GM20431 (cell line): ENCODE measurements around the gene SEC14L2.

ENCODE experiments used
- in situ Hi-C: fragments of 300-500 bp; cut with MseI, MboI; formaldehyde crosslinking; loops from one replicate; pipeline ENCODE4 v1.15.0; 2020; ENCODE audit warnings: low sequenced_read_pairs; ENCODE audit not compliant: unreplicated experiment

Gene SEC14L2

DNA sequence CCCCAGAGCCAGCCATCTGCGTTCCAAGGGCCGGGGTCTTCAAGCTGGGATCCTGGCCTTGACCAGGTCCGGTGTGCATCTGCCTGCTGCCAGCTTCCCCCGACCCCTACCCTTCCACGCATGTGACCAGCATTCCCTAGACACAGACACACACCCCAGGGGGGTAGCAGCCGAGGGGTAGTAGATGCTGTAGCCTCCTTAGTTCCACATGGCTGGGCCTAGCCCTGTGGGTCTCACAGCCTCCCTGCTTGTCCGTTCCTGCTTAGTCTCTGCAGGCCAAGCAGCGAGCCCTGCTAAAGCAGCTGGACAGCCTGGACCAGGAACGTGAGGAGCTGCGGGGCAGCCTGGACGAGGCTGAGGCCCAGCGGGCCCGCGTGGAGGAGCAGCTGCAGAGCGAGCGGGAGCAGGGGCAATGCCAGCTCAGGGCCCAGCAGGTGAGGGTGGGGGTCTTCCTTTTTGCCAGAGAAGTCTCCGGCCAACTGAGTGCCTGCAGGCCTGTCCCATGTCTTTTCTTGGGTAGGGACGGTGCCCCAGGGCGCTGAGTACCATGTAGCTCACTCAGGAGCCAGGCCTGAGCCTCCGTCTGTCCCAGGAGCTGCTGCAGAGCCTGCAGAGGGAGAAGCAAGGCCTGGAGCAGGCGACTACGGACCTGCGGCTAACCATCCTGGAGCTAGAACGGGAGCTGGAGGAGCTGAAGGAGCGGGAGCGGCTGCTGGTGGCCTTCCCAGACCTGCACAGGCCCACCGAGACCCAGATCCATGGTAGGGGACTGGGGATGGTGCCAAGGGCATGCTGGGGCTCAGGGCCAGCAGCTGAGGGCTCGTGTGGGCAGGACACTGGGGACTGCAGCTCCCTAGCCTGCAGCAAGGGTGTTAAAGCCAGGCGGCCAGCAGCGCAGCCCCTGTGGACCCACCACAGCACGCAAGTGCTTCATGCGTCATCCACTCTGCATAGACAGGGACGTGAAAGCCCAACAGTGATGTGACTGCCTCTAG lies 23.2 kb upstream of the SEC14L2 start:
- in situ Hi-C loops = no loop called here

DNA sequence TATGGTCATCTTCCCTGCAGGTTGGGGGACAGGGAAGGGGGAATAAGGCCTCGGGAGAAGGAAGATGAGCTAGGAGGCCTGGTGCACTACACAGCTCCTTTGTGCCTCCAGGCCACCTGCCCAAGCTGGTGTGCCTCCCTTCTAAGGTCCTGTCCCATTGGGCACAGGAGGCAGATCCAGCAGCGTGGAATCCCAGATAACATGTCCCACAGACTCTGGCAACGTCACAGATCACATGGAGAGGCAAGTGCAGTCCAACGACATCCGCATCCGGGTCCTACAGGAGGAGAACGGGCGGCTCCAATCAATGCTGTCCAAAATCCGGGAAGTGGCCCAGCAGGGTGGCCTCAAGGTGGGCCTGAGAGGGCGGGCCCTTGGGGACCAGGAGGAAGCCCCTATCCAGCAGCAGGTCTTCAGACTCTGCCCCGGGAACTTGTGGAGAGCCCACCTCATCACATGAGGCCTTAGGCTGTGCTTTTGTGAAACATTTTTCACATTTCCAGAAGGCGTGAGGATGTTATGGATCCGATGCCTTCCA lies 21.4 kb upstream of the SEC14L2 start:
- in situ Hi-C loops = no loop called here

DNA sequence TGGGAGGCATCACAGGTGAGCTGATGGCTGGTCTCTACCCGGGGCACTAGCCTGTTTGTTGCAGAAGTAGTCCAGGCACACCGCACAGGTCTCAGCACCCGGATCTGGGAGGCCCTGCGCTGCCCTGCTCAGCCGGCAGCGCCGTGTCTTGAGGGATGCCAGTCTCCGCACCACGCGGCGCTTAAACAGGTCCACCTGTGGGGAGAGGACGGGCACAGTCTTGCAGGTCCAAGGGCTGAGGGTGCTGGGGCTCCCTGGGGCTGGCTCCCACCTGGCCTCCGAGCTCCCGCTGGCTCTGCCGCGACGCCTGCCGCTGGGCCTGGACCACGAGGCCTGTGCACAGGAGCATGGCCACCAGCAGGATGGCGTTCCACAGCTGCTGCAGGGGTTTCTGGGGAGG lies 16.8 kb upstream of the SEC14L2 start:
- in situ Hi-C loops = loop anchor here (10.0 kb wide), 2 partner anchors 95 to 275 kb away; partner anchors contain the start of gene CASTOR1

DNA sequence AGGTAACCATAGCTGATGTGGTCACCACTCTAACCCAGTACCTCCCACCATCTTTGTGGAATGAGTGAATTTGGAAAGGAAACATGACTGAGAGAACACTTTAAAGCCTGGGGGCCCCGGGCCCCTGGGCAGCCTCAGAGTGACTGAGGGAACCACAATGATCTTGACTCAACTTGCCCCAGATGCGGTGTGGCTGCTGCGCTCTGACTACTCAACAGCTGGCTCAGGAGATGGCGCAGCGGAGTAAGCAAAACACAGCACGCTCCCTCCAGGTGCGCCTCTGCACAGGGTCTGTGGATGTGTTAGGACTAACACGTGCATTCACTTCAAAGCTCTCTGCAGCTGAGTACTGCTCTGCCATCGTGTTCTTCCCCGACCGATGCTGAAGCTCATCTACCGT lies 15.6 kb upstream of the SEC14L2 start:
- in situ Hi-C loops = loop anchor here (10.0 kb wide), 2 partner anchors 96 to 276 kb away; partner anchors contain the start of gene CASTOR1

DNA sequence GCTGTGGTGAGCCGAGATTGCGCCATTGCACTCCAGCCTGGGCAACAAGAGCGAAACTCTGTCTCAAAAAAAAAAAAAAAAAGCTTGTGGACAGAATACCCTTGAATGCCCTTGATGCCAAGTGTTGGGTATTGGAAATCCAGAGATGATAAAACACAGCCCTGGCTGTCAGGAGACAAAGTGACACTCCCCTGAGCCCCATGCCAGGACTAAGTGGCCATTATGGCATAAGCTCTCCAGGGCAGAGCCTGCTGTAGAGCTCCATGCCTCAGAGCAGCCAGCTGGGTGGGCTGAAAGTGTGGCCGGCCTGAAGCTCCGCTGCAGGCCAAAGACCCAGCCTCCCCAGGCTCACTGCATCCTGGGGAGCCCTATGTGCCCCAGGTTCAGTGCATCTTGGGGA lies 14.5 kb upstream of the SEC14L2 start:
- in situ Hi-C loops = loop anchor here (10.0 kb wide), 2 partner anchors 98 to 278 kb away; partner anchors contain the start of gene CASTOR1

DNA sequence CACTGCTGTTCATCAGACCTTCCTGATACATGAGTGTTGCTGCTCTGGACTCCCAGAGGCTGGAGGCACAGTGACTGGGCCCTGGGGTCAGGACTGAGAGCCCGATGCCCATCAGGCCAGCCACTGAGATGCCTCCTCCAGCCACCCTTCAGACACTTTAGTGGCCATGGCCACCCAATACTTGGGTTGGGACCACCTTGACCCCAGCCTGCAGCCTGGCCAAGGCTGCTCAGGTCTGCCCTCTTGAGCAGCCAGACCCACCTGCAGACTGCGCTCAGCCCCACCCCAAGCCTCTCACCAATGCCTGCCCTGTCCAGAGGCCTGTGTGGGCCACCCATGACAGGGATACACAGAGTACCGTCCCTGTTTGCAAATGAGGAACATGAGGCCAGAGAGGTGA lies 13.8 kb upstream of the SEC14L2 start:
- in situ Hi-C loops = loop anchor here (10.0 kb wide), 2 partner anchors 98 to 278 kb away; partner anchors contain the start of gene CASTOR1

DNA sequence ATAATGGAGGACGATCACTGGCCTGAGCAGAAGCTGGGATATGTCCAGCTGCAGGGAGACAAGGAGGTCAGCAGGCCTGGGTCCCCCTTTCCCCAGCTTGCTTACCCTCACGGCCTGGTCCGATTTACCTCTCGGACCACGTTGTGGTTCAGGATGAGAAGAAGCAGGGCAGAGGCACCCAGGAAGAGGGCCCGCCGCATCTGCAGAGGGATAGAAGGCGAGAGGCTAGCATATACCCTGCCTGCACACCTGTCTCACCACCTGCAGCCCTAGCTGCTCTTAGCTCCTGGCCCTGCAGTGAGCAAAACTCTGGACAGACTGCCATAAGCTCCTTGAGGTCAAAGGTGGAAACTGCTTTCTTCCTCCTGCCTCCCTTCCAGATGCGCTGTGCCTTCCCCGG lies 10.9 kb upstream of the SEC14L2 start:
- in situ Hi-C loops = loop anchor here (10.0 kb wide), 2 partner anchors 101 to 281 kb away; partner anchors contain the start of gene CASTOR1

DNA sequence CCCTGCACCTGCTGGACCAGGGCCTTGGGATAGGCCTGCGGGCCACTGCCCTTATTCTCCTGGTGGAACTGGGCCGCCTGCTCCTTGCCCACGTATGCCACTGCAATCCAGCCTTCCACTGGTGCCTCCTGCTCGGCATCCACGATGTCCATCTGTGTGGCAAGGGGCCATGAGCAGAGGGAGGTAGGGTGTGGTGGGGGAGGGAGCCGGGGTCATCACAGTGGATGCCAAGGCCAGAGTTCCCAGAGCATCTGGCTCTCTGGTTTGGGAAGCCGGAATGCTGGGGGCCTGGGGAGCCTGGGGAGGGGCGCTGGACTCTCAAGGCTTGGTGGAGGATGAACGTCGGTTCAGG lies 10.2 kb upstream of the SEC14L2 start:
- in situ Hi-C loops = loop anchor here (10.0 kb wide), 2 partner anchors 102 to 282 kb away; partner anchors contain the start of gene CASTOR1

DNA sequence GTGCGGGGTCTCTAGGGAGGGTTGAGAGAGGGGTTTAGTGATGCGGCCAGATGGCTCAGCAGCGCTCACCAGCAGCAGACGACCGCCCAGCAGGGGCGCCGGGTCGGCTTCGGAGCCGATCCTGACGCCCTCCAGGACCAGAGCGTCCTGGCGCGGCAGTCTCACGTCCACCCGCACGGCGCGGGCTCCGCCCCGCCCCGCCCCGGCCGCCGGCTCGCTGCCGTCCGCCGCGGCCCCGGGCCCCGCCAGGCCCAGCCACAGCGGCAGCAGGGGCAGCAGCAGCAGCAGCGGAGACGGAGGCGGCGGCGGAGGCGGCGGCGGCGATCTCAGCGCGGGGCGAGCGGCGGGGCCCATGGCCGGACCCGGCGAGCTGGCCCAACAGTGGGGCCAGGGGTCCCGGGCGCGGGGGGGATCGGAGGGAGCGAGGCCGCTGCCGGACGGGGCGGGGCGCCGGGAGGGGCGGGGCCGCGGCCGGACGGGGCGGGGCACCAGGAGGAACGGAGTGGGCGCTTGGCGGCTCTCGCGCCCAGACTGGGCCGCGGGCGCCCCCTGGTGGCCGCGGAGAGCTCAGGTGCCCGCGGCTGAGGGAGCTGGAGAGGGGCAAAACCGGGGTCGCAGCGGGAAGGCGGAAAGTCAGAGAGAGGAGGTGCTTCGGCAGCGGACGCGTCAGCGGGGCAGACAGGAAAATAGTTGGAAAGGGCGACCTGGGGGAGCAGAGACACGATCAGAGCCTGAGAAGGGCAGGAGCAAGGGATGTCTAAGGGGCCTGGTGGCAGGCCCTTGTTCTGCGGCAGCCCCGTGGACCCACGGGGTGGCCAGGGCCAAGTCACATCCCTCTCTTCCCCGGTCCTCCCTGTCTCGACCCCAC lies 9.6 kb upstream of the SEC14L2 start, which contains the start of gene RNF215:
RNF215 (minus strand) TSS at position 452 of the 868 bp plus-strand sequence; CDS start at position 354, 98 bp downstream.
- in situ Hi-C loops = loop anchor here (10.0 kb wide), 2 partner anchors 102 to 282 kb away; partner anchors contain the start of gene CASTOR1

DNA sequence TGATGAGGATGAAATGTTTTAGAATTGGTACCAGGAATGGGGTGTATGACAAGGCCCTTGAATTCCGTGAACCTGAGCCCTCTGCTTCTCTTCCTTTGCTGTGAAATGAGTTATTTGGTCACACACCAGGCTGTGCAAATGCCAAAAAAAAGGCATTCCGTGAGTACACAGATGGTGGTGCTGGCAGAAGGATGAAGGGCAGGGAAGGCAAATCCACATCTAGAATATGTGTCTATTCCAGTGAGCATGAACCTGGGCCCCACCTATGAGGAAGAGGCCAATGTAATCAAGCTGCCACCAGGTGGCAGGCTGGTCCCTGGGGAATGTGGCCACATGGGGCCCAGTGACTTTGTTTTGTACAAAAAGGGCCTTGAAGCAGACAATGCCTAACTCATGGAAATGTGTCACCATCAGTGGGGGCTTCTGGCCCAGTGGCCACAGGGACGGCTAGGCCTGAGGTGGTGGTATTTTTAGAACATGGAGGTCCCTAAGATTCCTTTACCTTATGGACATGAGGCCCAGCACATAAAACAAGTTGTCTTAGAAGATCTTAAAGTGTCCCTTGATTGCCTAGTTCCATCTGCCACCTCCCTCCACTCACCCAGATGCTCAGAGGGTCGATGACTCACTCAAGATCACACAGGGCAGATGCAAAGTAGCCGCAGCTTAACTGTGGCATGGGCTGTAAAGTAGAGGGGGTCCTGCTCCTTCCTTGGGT lies 5.7 kb upstream of the SEC14L2 start:
- in situ Hi-C loops = no loop called here

DNA sequence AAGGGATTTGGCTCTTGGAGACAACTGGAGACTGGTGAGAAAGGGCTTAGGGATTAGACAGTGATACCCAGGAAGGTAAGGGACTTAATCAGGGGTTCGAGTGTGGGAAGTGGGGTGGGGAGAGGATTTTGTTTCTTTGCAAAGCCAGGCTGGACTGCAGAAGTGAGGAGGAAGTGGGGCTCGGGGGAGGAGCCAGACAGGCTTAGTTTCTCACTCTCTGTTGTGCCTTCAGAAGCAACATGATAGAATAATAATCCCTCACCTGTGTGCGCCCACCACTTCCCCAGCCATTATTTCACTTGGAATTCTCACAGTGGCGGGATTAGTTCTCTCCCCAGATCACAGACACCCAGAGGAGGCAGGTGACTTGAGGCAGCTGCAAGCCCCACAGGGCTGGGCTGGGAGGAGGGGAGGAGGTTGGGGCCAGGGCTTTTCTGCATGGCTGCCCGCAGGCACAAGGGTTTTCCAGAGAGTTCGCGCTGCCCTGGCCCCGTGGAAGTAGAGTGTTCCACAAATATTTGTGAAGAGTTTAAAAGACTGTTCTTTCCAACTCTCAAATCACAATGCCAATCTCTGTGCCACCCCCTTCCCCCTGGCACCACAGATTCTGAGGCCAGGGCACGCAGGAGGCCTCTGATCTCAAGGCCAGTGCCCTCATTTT lies 4.0 kb upstream of the SEC14L2 start:
- in situ Hi-C loops = no loop called here

DNA sequence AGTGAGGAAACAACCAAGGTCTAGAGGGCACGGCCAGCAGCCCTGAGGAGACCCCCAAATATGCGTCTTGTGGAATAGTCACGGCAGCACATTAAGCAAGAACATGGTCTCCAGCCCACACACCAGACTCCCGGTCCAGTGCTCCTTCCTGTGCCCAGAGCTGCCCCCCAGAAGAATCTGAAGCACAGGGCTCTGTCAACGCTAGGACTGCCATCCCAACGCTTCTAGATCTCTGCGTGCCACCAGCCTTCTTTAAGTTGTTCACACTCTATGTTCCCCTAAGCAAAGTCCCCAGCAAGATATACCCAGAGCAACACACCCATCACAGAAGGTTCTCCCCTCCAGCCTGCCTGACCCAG lies 3.5 kb upstream of the SEC14L2 start:
- in situ Hi-C loops = no loop called here

DNA sequence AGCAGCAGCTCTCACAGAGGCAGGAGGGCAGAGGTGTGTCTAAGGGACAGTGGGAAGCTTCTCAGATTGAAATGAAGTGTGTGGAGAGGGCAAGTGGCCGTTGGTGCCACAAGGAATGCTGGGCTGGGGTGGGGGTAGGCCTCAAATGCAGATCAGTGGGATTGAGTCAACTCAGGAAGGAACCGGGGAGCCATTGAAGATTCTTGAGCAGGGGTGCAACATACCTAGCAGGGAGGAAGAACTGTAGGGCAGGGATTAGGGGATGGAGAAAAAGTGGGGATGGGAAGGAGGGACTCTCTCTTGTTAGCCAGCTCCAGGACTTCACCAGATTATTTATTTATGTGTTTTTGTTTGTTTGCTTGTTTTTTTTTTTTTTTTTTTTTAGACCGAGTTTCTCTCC lies 2.9 kb upstream of the SEC14L2 start:
- in situ Hi-C loops = no loop called here

DNA sequence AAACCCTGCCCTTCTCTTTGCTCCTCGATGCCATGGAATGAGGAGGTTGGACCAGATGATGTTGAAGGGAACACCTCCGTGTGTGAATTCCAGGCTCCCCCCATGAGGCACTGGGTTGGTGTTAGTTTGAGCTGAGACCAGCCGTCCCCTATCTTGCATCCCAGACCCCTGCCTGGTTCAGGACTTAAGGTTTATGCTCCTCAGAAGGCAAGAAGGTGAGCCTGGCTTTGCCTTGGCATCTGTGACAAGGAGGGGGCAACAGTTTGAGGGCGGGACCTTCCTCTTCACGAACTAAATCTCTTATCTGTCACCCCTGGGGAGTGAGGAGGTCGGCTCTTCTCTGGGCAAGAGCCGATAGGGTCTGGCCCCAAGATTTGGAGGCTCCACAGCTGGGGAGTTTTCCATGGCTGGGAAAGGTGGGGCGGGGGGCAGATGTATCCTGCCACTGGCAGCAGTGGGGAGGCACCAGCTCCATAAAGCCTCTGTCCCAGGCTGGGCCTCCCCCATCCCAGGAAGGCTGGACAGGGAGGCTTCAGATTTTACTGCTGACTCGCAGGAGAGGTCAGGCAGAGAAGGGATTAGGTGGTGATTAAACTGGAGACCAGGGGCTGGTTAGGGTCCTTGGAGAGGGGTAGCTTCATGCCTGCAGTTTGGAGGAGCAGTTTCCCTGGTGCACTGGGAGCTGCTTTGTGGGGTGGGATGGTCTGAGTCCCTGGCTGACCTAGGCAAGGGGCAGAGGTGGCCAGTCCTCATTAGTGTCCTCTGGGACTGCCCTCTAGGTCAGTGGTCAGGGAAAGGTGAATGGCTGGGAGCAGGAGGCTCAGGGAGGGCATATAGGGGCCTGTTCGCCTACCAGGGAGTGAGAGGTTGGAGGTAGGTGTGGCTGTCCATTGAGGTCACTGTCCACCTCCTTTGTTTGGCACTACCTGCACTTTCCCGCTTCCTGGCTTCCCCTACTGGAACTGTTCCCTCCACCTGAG lies 1.1 kb downstream of the SEC14L2 start:
- in situ Hi-C loops = no loop called here

DNA sequence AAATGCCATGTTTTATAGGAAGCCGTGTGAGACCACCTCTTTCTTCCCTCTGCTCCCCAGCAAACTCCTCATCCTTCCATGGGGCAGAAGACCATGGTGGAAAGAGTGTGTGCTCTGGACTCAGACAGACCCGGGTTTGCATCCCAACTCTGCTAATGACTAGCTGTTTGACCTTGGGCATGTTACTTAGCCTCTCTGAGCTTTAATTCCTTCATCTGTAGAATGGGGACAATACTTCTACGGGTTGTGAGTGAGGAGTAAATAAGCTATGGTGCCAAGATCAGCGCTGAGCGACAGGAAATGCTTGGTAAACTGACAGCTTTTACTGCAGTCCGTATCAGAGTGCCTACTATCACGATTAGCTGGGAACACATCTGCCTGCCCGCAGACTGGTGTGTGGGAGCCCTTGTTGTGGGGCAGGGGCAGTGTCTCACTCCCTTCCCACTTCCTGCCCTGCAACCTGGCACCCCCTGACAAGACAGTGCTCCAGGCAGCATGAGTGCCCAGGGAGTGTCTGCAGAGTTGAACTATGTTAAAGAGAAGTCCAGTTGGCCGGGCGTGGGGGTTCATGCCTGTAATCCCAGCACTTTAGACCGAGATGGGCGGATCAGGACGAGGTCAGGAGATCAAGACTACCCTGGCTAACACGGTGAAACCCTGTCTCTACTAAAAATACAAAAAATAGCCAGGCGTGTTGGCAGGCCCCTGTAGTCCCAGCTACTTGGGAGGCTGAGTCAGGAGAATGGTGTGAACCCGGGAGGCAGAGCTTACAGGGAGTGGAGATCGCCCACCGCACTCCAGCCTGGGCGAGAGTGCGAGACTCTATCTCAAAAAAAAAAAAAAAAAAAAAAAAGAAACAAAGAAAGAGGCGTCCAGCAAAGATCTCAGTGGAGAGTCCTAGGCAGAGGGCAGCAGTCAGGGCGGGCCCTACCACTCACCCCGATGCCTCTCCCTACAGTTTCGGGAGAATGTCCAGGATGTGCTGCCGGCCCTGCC lies 2.2 kb downstream of the SEC14L2 start:
- in situ Hi-C loops = no loop called here

DNA sequence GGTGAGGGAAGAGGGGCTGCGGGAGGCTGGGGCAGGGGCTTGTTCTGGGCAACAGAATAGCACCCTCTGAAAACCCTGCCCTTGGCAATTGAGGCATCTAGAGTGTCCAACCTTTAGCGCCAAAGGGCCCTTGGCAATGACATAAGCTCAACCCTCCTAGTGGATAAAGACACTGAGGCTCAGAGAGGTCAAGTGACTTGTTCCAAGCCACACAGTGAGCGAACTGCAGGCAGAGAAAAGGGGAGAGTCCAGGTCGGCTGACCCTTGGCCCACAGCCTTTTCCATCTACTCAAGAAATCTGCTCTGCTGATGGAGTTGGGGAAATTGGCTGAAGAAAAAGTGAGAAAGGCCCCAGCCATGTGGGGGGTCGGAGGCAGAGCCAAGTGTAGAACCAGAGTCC lies 2.9 kb downstream of the SEC14L2 start:
- in situ Hi-C loops = no loop called here

DNA sequence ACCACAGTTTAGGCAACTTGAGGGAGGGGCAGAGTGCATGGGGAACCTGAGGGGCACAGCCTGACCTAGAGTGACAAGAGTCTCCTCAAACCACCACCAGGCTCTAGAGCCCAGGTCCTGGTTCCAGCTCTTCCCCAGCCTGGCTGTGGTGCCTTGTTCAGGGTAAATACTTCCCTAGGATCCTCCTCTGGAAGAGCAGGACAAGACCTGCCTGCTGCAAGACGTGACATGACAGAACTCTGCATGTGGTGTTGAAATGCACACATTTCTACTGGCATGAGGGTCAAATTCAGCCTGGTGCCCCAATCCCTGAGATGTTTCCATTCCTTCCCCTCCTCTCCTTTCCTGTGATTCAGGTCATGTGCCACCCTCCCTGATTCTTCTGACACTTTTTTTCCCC lies 3.3 kb downstream of the SEC14L2 start:
- in situ Hi-C loops = no loop called here
